Measurements from ENCODE around the gene NCAM1.

The NCAM1 gene

GRCh38 chr11:113178381-113179070, 217.3 kb downstream of the NCAM1 start:
- H3K4me1 ChIP-seq (ENCODE audit: control insufficient read depth, low read depth, low read length) = peaks cover 15% of the 10 kb centered on the region
- peak; percentile 28 for DNase-seq
- no CpG with 5 or more reads among the region's 10 CpGs for WGBS (ENCODE audit: extremely low coverage, insufficient coverage, low lambda C conversion rate)

DNA sequence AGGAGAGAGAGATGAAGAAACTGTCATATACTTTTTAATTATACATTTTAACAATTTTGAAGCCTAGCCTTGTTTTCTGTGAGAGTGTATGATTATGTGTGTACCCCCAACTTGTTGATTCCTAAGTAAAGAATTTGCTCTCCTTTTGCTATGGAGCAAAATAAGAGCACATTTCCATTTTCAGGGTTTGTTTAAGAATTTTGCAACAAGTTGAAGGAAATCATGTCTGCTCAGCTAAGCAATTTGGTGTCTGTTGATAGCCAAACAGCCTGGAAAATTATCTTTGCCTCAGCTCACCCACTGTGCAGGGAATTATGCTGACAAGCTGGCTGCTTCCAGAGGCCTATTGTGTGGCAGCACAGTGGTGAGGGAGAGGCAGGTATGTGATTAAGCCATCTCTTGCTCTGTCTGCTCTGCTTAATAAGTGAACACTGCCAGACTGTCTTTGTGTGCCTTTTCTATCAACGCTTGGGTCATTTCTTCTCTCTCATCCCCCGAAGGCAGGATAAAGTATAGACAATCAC, 218.0 kb downstream of the NCAM1 start:
- H3K9ac ChIP-seq (ENCODE audit: low read length) = no peak overlapping the region
- H3K79me2 ChIP-seq (ENCODE audit: control insufficient read depth, insufficient read depth, low read length) = no peaks in the 10 kb centered on the region
- no peak overlapping the region for H2BK5ac ChIP-seq (ENCODE audit: low read length)
- no peak overlapping the region for H3K56ac ChIP-seq (ENCODE audit: low read length)
- no peak overlapping the region for H2BK120ac ChIP-seq (ENCODE audit: low read depth, low read length)
- H3K36me3 ChIP-seq (ENCODE audit: control insufficient read depth, insufficient read depth, low read length) = no peaks in the 10 kb centered on the region
- WGBS (ENCODE audit: extremely low coverage, insufficient coverage, low lambda C conversion rate) = no CpG with 5 or more reads among the region's 2 CpGs
- no peaks in the 10 kb centered on the region for H3K27me3 ChIP-seq (ENCODE audit: insufficient read depth, low read length, poor library complexity)
- H2BK15ac ChIP-seq (replicated peaks; ENCODE audit: low read depth) = no peak overlapping the region
- no peak overlapping the region for H3K4me3 ChIP-seq (ENCODE audit: low read length)
- no peak overlapping the region for H4K8ac ChIP-seq (ENCODE audit: low read depth, low read length)
- peaks cover 15% of the 10 kb centered on the region for H3K4me1 ChIP-seq (ENCODE audit: control insufficient read depth, low read depth, low read length)
- no peak overlapping the region for H3K27ac ChIP-seq (ENCODE audit: low read depth, low read length)
- no peak overlapping the region for H4K5ac ChIP-seq (ENCODE audit: low read length)
- H3K18ac ChIP-seq (ENCODE audit: low read length) = peak overlapping the region; percentile 25
- DNase-seq = peak; percentile 82
- no peak overlapping the region for H3K23ac ChIP-seq (ENCODE audit: low read length)
- H3K4ac ChIP-seq (ENCODE audit: low read depth, low read length) = no peak overlapping the region
- no peaks in the 10 kb centered on the region for H3K79me1 ChIP-seq (ENCODE audit: low read length)
- H2AK5ac ChIP-seq (ENCODE audit: low read length) = no peak overlapping the region
- no peak overlapping the region for H3K4me2 ChIP-seq (ENCODE audit: low read length)

More at GRCh38 chr11:113178381-113179070, 217.3 kb downstream of the NCAM1 start:
- Histone ChIP-seq H3K79me2 (ENCODE audit: control insufficient read depth, insufficient read depth, low read length) (no peaks in the 10 kb centered on the region), H4K5ac (ENCODE audit: low read length) (no peak overlapping the region), H2BK5ac (ENCODE audit: low read length) (peak overlapping the region; percentile 19), H4K8ac (ENCODE audit: low read depth, low read length) (no peak overlapping the region), H3K4ac (ENCODE audit: low read depth, low read length) (no peak overlapping the region), H2BK120ac (ENCODE audit: low read depth, low read length) (no peak overlapping the region), H3K56ac (ENCODE audit: low read length) (peak overlapping the region; percentile 36), H3K36me3 (ENCODE audit: control insufficient read depth, insufficient read depth, low read length) (no peaks in the 10 kb centered on the region), H3K27ac (ENCODE audit: low read depth, low read length) (no peak overlapping the region), H3K27me3 (ENCODE audit: insufficient read depth, low read length, poor library complexity) (no peaks in the 10 kb centered on the region), H3K79me1 (ENCODE audit: low read length) (no peaks in the 10 kb centered on the region), H3K9ac (ENCODE audit: low read length) (no peak overlapping the region), H3K4me3 (ENCODE audit: low read length) (no peak overlapping the region), H2AK5ac (ENCODE audit: low read length) (peak overlapping the region; percentile 57), H3K4me2 (ENCODE audit: low read length) (no peak overlapping the region), H3K23ac (ENCODE audit: low read length) (no peak overlapping the region), H3K18ac (ENCODE audit: low read length) (peak overlapping the region; percentile 25), H2BK15ac (replicated peaks; ENCODE audit: low read depth) (peak overlapping the region; percentile 19)

- H3K36me3 ChIP-seq (ENCODE audit: control insufficient read depth, insufficient read depth, low read length) = no peaks in the 10 kb centered on the region
- H3K4me2 ChIP-seq (ENCODE audit: low read length) = no peak overlapping the region
- H2BK15ac ChIP-seq (replicated peaks; ENCODE audit: low read depth) = no peak overlapping the region
- H3K79me1 ChIP-seq (ENCODE audit: low read length) = no peaks in the 10 kb centered on the region
- no peak overlapping the region for H3K23ac ChIP-seq (ENCODE audit: low read length)
- H3K27me3 ChIP-seq (ENCODE audit: insufficient read depth, low read length, poor library complexity) = no peaks in the 10 kb centered on the region
- no peak overlapping the region for H4K8ac ChIP-seq (ENCODE audit: low read depth, low read length)
- no peaks in the 10 kb centered on the region for H3K79me2 ChIP-seq (ENCODE audit: control insufficient read depth, insufficient read depth, low read length)
- no peak overlapping the region for H3K27ac ChIP-seq (ENCODE audit: low read depth, low read length)
- H4K5ac ChIP-seq (ENCODE audit: low read length) = no peak overlapping the region
- no peak overlapping the region for H2AK5ac ChIP-seq (ENCODE audit: low read length)
- H3K18ac ChIP-seq (ENCODE audit: low read length) = no peak overlapping the region
- no peak overlapping the region for H2BK5ac ChIP-seq (ENCODE audit: low read length)
- WGBS (ENCODE audit: extremely low coverage, insufficient coverage, low lambda C conversion rate) = no CpG with 5 or more reads among the region's 5 CpGs
- H3K4me3 ChIP-seq (ENCODE audit: low read length) = no peak overlapping the region
- DNase-seq = no peak
- no peak overlapping the region for H2BK120ac ChIP-seq (ENCODE audit: low read depth, low read length)
- H3K56ac ChIP-seq (ENCODE audit: low read length) = no peak overlapping the region
- no peak overlapping the region for H3K9ac ChIP-seq (ENCODE audit: low read length)
- no peak overlapping the region for H3K4ac ChIP-seq (ENCODE audit: low read depth, low read length)
- peaks cover 15% of the 10 kb centered on the region for H3K4me1 ChIP-seq (ENCODE audit: control insufficient read depth, low read depth, low read length)
Measured at GRCh38 chr11:113181094-113181493, 219.9 kb downstream of the NCAM1 start.

GRCh38 chr11:113182288-113182687, 221.1 kb downstream of the NCAM1 start:
- H3K18ac ChIP-seq (ENCODE audit: low read length) = peak overlapping the region; percentile 31
- peak overlapping the region; percentile 40 for H2AK5ac ChIP-seq (ENCODE audit: low read length)
- no peak overlapping the region for H3K23ac ChIP-seq (ENCODE audit: low read length)
- H3K79me2 ChIP-seq (ENCODE audit: control insufficient read depth, insufficient read depth, low read length) = no peaks in the 10 kb centered on the region
- no peak overlapping the region for H2BK15ac ChIP-seq (replicated peaks; ENCODE audit: low read depth)
- no peak overlapping the region for H3K56ac ChIP-seq (ENCODE audit: low read length)
- H3K4me3 ChIP-seq (ENCODE audit: low read length) = no peak overlapping the region
- H3K36me3 ChIP-seq (ENCODE audit: control insufficient read depth, insufficient read depth, low read length) = no peaks in the 10 kb centered on the region
- H3K9ac ChIP-seq (ENCODE audit: low read length) = no peak overlapping the region
- no peaks in the 10 kb centered on the region for H3K27me3 ChIP-seq (ENCODE audit: insufficient read depth, low read length, poor library complexity)
- no peak overlapping the region for H4K8ac ChIP-seq (ENCODE audit: low read depth, low read length)
- no peak overlapping the region for H2BK120ac ChIP-seq (ENCODE audit: low read depth, low read length)
- H3K4me1 ChIP-seq (ENCODE audit: control insufficient read depth, low read depth, low read length) = peaks cover 13% of the 10 kb centered on the region
- no peak for DNase-seq
- H3K27ac ChIP-seq (ENCODE audit: low read depth, low read length) = no peak overlapping the region
- no CpG with 5 or more reads among the region's 6 CpGs for WGBS (ENCODE audit: extremely low coverage, insufficient coverage, low lambda C conversion rate)
- H3K79me1 ChIP-seq (ENCODE audit: low read length) = no peaks in the 10 kb centered on the region
- H2BK5ac ChIP-seq (ENCODE audit: low read length) = no peak overlapping the region
- no peak overlapping the region for H3K4me2 ChIP-seq (ENCODE audit: low read length)
- no peak overlapping the region for H3K4ac ChIP-seq (ENCODE audit: low read depth, low read length)
- no peak overlapping the region for H4K5ac ChIP-seq (ENCODE audit: low read length)

DNA sequence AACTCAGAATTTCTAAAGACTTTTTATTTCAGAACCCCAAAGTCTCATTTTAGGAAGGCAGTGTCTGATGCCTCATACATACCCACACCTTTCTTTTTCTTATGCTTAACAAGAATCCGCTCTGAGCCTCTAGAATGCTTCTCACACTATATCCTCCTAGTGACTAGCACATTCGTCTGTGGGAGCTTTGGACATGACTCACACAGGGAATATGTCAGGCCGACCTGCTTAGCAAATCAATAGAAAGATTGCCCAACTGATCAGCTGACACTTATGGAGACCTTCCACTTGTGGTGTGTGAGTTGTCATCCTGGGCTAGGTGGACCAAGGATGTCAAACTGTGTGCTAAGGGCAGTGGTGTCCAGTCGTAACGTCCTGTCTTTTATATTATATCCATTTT, 223.3 kb downstream of the NCAM1 start:
- DNase-seq = peak; percentile 81
- Histone ChIP-seq H2BK5ac (ENCODE audit: low read length) (no peak overlapping the region), H3K4ac (ENCODE audit: low read depth, low read length) (no peak overlapping the region), H2BK120ac (ENCODE audit: low read depth, low read length) (no peak overlapping the region), H3K36me3 (ENCODE audit: control insufficient read depth, insufficient read depth, low read length) (no peaks in the 10 kb centered on the region), H2BK15ac (replicated peaks; ENCODE audit: low read depth) (no peak overlapping the region), H3K4me1 (ENCODE audit: control insufficient read depth, low read depth, low read length) (peaks cover 6% of the 10 kb centered on the region), H3K4me3 (ENCODE audit: low read length) (no peak overlapping the region), H3K9ac (ENCODE audit: low read length) (no peak overlapping the region), H3K56ac (ENCODE audit: low read length) (no peak overlapping the region), H2AK5ac (ENCODE audit: low read length) (no peak overlapping the region), H4K8ac (ENCODE audit: low read depth, low read length) (no peak overlapping the region), H3K79me1 (ENCODE audit: low read length) (no peaks in the 10 kb centered on the region), H3K27me3 (ENCODE audit: insufficient read depth, low read length, poor library complexity) (no peaks in the 10 kb centered on the region), H3K23ac (ENCODE audit: low read length) (no peak overlapping the region), H3K18ac (ENCODE audit: low read length) (no peak overlapping the region), H3K79me2 (ENCODE audit: control insufficient read depth, insufficient read depth, low read length) (no peaks in the 10 kb centered on the region), H3K27ac (ENCODE audit: low read depth, low read length) (no peak overlapping the region), H4K5ac (ENCODE audit: low read length) (no peak overlapping the region), H3K4me2 (ENCODE audit: low read length) (no peak overlapping the region)
- WGBS (ENCODE audit: extremely low coverage, insufficient coverage, low lambda C conversion rate) = no CpG with 5 or more reads among the region's 5 CpGs

DNA sequence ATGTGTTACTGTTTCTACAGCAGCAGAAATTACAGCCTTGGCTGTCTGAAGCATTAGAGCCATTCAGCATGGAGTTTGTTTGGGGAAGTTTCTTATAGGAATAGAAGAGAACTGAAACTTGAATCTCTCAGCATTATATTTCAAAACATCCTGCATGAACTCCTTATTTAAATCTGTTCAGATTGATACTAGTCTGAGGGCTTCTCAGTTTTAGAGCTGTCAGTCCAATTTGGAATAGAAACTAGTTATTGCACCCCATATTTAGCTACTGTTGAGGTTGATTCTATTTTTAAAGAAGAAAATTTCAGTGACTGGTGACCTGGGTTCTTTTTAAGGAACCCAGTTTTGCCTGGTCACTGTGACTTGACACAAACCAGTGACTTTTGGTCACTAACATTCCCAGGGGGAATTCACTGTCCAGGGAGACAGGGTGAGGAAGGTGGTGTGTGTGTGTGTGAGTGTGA, 227.2 kb downstream of the NCAM1 start:
- Histone ChIP-seq H4K8ac (ENCODE audit: low read depth, low read length) (no peak overlapping the region), H3K23ac (ENCODE audit: low read length) (no peak overlapping the region), H3K27me3 (ENCODE audit: insufficient read depth, low read length, poor library complexity) (no peaks in the 10 kb centered on the region), H3K9ac (ENCODE audit: low read length) (no peak overlapping the region), H3K18ac (ENCODE audit: low read length) (no peak overlapping the region), H2AK5ac (ENCODE audit: low read length) (no peak overlapping the region), H2BK15ac (replicated peaks; ENCODE audit: low read depth) (no peak overlapping the region), H3K79me1 (ENCODE audit: low read length) (no peaks in the 10 kb centered on the region), H3K4ac (ENCODE audit: low read depth, low read length) (no peak overlapping the region), H3K4me1 (ENCODE audit: control insufficient read depth, low read depth, low read length) (peaks cover 9% of the 10 kb centered on the region), H3K27ac (ENCODE audit: low read depth, low read length) (no peak overlapping the region), H3K4me2 (ENCODE audit: low read length) (no peak overlapping the region), H3K36me3 (ENCODE audit: control insufficient read depth, insufficient read depth, low read length) (no peaks in the 10 kb centered on the region), H2BK120ac (ENCODE audit: low read depth, low read length) (no peak overlapping the region), H3K4me3 (ENCODE audit: low read length) (no peak overlapping the region), H3K79me2 (ENCODE audit: control insufficient read depth, insufficient read depth, low read length) (no peaks in the 10 kb centered on the region), H4K5ac (ENCODE audit: low read length) (no peak overlapping the region), H3K56ac (ENCODE audit: low read length) (no peak overlapping the region), H2BK5ac (ENCODE audit: low read length) (no peak overlapping the region)
- DNase-seq = no peak

All from mesendoderm (in vitro differentiated cells).